Fibroblast of the aortic adventitia (primary cell): Measurements from ENCODE around the gene LONRF2. TPM values are rescaled to one million over a fixed set of nuclear protein-coding genes. Genes with fewer than 3 reads are reported as not detected.

ENCODE experiments used
- DNase-seq: peaks from one replicate; pipeline ENCODE4 v3.0.0-alpha.2; 2010; ENCODE audit warnings: low read depth
- H3K4me3 ChIP-seq: 2 replicates; pipeline ENCODE4 v1.5.1; 2011; ENCODE audit warnings: low read depth, mild to moderate bottlenecking, control low read depth, low read length, moderate library complexity
- CTCF ChIP-seq: IDR thresholded peaks from 2 replicates; pipeline ENCODE4 v1.5.1; 2011; ENCODE audit warnings: mild to moderate bottlenecking, low read length, control low read depth, inconsistent platforms; ENCODE audit not compliant: insufficient read depth
- total RNA-seq: library from RNA; depleted of rRNA; stranded (reverse); fragments of >200 nt; gene quantifications from 2 replicates; pipeline ENCODE4 v1.2.3, GENCODE V29; 2012; ENCODE audit warnings: low replicate concordance

LONRF2 gene
- total RNA-seq, 1 donor = 1.8 TPM

GRCh38 chr2:100239486-100240210, 82.7 kb downstream of the LONRF2 start:
- no peak for DNase-seq
- TF ChIP-seq CTCF = no peak
- no peak overlapping the region for H3K4me3 ChIP-seq

- TF ChIP-seq CTCF = no peak
- H3K4me3 ChIP-seq = no peak overlapping the region
- DNase-seq = no peak
These were observed 83.8 kb downstream of the LONRF2 start for GRCh38 chr2:100238471-100238870.

DNA sequence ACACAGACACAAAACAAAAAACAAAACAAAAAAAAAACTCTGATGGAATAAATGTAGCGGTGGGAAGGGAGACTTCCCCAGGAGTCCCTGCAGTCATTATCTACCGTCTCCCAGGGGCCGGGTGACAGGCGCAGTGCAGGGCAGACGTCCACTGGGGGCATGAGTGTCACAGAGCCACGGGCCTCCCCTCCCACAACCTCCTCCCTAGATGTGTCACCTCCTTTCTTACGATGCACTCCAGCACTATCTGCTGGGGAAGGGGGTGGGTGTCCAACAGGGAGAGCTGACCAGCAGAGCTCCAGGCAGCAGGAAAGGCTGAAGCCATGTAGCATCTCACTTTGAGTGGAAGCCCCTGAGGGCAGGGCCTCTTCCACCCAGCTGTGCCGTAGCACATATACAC, 84.5 kb downstream of the LONRF2 start:
- TF ChIP-seq CTCF = no peak
- DNase-seq = no peak
- H3K4me3 ChIP-seq = no peak overlapping the region

GRCh38 chr2:100237163-100237562, 85.1 kb downstream of the LONRF2 start:
- DNase-seq = no peak
- TF ChIP-seq CTCF = no peak
- H3K4me3 ChIP-seq = no peak overlapping the region

GRCh38 chr2:100236166-100236565, 86.1 kb downstream of the LONRF2 start:
- no peak overlapping the region for H3K4me3 ChIP-seq
- no peak for DNase-seq
- no peak for TF ChIP-seq CTCF

- DNase-seq = no peak
- no peak for TF ChIP-seq CTCF
- H3K4me3 ChIP-seq = no peak overlapping the region
These were observed 86.7 kb downstream of the LONRF2 start for GRCh38 chr2:100235581-100235980.

GRCh38 chr2:100235098-100235497, 87.2 kb downstream of the LONRF2 start:
- TF ChIP-seq CTCF = no peak
- H3K4me3 ChIP-seq = no peak overlapping the region
- no peak for DNase-seq
